HG03175 (cell line): Measurements from ENCODE around the gene NCOR2.

Experiments
- ATAC-seq: cut with Tn5 transposase; IDR thresholded peaks from one replicate; pipeline ENCODE4 v1.9.1; 2021; ENCODE audit warnings: mild to moderate bottlenecking, moderate library complexity; ENCODE audit not compliant: unreplicated experiment

Gene NCOR2

GRCh38 chr12:124577986-124578385, 10.6 kb upstream of the NCOR2 start:
- ATAC-seq = no peak

- ATAC-seq = no peak
Measured at GRCh38 chr12:124577374-124577773, 10.0 kb upstream of the NCOR2 start.

- ATAC-seq = no peak
Measured at GRCh38 chr12:124576061-124576650, 8.7 kb upstream of the NCOR2 start.

- no peak for ATAC-seq
Measured at GRCh38 chr12:124573839-124574786, 6.7 kb upstream of the NCOR2 start.

- no peak for ATAC-seq
Measured at GRCh38 chr12:124571556-124571955, 4.1 kb upstream of the NCOR2 start.

- ATAC-seq = no peak
Measured at GRCh38 chr12:124570810-124571209, 3.4 kb upstream of the NCOR2 start.

GRCh38 chr12:124569375-124570148, 2.1 kb upstream of the NCOR2 start:
- ATAC-seq = no peak

GRCh38 chr12:124568431-124569374, 1.3 kb upstream of the NCOR2 start:
- no peak for ATAC-seq

GRCh38 chr12:124567673-124568373, 411 bp upstream of the NCOR2 start:
- ATAC-seq = peak; percentile 59

GRCh38 chr12:124566161-124566996, 1.0 kb downstream of the NCOR2 start:
- ATAC-seq = peak; percentile 35

- ATAC-seq = no peak
Measured at GRCh38 chr12:124565656-124566160, 1.7 kb downstream of the NCOR2 start.

- no peak for ATAC-seq
Measured at GRCh38 chr12:124564971-124565491, 2.4 kb downstream of the NCOR2 start.

- ATAC-seq = no peak
Measured at GRCh38 chr12:124564232-124564958, 3.0 kb downstream of the NCOR2 start.

GRCh38 chr12:124563809-124564208, 3.6 kb downstream of the NCOR2 start:
- ATAC-seq = no peak

GRCh38 chr12:124563401-124563800, 4.0 kb downstream of the NCOR2 start:
- no peak for ATAC-seq

- ATAC-seq = no peak
Measured at GRCh38 chr12:124562796-124563181, 4.6 kb downstream of the NCOR2 start.

- ATAC-seq = no peak
Measured at GRCh38 chr12:124562018-124562795, 5.2 kb downstream of the NCOR2 start.
